Measurements from ENCODE around the gene EIF5.

The EIF5 gene

DNA sequence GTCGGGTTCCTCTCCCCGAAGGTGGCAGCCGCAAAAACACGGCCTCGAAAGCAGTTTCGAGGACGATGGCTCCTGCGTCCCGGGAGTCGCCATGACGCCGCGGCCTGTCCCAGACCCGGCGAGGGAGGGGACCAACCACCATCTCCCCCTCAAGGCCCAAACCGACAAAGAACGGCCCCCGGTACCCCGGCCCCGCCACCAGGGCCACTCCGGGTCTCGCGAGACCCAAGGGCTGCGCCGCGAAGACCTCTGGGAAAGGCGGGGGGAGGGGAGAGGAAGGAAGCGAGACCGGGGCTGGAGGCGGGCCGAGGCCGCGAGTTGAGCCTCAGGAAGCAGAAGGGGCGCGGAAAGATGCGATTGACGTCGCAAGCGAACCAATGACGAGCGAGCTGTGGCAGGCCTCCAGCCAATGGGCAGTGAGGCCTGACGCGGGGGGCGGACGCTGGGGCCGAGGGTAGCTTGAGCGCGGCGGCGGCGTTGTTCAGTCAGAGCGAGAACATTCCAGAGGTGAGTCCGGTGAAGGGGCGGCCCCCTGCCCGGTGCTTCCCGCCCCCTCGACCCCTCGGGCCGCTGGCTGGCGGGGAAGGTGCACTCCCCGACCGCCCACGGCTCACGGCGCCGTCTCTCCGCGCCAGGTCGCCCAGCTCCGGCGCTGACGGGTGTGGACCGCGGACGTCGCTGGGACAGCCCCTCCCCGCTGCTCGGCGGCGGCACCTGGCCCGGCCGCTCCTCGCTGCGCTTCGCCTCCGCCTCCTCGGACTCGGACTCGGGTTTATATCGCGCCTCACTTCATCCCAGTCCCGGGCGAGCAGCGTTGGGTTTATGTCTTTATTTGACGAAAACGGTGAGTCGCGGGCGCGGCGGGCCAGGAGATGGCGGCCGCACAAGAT is at the start of gene EIF5:
Gene EIF5 (plus strand): TSS at position 484 of the 890 bp plus-strand sequence. CDS start 1,624 bp downstream, outside the sequence.
- DNase-seq: peak; percentile 99 to 100 (median 100)

DNA sequence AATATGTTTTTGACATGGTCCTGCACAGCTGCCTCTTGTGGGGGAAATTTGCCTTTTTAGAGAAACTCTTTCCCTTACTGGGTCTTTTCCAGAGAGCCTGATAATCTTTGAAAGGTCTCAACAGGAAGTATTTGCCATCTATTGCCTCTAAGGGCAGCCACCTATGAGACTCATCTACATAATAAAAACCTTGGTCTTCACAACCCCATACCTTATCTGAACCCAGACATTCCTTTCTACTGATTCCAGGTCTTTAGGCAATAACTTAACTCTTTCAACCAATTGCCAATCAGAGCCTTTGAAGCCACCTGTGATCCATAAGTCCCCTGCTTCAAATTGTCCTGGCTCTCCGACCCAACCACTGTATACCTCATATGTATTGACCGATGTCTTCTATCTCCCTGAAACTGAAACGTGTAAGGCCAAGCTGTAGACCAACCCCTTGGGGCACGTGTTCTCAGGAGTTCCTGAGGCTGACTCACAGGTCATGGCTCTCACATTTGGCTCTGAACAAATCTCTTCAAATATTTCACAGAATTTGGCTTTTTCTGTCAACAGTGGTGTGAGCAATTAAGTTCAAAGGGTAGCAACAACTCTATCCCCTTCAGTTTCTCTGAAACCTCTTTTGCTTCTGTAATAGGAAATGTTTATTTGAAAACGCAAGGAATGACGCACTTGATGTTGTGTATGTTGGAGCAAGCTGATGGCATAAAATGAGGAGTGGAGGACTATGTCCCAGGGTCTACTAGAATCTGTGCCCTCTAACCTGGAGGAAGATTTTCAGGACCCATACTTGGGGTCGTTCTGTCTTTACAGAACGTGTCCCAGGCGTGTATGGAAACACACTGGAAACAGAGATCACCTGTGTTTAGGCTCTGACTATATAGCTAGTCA is 49.2 kb upstream of the EIF5 start:
- no peak for DNase-seq

DNA sequence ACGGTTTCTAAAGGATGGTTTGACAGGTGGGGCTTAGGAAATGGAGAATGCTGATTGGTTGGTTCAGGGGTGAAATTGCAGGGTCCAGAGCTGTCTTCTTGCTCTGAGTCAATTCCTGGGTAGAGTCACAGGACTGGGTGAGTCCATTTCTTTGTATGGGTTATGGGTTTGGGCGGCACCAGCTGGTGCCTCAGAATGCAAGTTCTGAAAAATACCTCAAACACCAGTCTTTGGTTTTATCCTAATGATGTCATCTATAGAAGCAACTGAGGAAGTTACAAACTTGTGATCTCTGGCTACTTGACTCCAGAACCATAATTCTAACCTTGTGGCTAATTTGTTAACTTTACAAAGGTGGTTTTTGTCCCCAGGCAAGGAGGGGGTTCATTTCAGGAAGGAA is 47.6 kb upstream of the EIF5 start:
- peak; percentile 40 to 55 (median 49) for DNase-seq

DNA sequence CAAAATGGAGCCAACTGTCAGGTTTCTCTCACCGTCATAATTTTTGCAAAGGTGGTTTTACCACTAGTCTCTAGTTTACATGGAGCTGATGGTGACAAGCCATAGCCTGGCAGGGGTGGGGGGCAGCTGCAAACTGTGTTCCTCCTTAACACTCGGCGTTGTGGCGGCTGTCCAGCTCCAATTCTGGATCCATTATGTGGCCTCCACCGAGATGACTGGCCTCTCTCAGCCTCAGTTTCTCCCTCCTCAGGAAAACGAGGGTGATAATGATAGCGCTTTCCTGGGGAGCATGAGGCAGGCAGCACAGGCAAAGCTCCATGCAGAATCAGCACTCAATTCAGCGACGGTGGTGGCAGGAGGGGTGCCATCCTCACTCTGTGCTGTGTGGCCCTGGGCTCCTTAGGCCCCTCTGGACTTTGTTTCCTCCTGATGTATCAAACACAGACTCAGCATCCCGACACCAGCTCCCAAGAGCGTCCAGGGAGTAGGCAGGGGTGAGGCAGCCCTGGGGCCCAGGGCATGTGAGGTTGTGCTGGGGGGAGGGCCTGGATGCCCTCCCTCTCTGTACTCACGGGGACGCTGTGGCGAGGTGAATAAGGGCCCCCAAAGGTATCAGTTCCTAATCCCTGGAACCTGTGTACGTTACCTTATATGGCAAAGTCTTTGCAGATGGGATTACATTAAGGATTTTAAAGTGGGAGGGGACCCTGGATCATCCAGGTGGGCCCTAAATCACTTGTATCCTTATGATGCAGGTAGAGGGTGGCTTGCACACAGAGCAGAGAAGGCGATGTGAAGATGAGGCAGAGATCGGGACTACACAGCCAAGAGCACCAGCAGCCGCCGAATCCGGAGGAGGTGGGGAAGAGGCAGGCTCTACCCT is 46.8 kb upstream of the EIF5 start:
- DNase-seq: no peak

DNA sequence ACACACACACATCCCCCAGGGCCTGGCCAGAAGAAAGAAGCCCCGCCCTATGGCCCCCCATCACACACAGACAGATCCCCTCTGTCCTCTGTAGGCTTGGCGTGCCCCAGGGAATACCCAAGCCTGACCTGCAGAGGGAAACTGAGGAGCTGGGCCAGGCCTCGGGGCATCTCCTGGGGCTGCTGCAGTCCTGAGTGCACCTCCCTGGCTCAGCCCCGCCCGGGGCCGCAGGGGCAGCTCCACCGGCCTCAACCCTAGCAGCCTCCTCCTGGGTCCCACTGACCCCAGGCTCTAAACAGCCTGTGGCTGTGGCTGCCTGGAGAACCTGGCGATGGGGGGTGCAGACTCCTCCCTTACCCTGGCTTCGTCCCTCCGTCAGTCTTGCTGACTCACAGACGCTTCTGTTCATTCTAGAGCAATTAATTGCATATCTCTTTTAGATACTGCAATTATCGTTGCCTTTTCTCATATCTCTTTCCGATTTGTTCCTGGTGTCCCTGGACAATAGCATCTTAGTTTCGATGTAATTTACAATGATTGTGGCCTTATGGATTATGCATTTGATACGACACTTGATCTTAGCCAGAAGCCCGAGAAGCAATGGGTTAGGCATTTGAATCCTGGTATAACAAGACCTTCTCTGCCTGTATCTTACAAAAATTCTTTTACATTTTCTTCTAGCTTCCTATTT is 45.8 kb upstream of the EIF5 start:
- DNase-seq: no peak

DNA sequence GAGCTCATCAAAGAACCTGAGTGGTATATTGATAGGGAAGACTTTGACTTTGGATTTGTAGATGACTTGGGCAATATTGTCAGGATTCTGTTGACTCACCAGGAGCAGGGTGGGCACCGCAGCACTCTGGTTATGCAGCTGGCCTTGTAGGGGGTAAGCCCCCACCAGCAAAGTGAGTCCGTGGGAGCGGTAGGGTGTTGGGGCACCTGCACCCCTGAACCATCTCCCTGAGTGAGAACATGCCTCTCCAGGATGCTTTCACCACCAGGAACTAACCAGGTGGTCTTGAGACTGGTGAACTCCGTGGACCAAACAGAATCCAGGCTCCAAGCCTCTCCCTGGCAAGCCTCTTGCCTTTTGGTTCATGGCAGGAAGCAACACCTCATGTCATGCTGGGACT is 44.0 kb upstream of the EIF5 start:
- no peak for DNase-seq

DNA sequence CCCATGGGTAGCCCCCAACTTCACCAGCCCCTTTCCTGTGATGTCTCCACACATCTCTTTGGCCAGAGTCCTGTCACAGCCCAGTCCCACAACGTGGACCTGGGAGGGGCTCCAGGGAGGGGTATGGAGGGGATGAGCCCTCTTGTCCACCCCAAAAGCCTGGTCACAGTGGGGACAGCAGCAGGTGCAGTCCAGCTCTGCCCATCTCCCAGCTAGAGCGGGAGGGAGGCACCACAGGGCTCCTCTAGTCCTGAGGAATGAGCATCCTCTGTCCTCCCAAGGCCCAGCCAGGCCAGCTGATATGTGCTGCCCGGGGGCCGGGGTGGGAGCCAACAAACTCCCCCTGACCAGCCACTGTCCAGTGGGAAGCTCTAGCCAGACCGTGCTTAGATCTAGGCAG is 43.5 kb upstream of the EIF5 start:
- no peak for DNase-seq

DNA sequence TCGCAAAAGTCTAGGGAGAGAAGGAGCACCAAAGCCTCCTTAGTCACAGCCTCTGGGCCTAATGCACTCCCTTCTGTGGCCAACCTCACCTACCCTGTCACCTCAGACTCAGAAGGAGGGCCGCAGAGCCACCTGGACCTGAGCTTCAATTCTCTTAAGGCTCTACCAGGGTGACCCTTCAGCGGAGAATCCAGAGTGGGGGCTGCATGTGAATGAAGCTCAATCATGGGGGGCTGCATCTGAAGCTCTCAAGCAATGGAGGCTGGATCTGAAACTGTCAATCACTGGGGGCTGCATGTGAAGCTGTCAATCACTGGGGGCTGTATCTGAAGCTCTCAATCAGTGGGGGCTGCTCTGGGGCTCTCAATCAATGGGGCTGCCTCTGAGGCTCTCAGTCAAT is 43.1 kb upstream of the EIF5 start:
- DNase-seq: no peak

DNA sequence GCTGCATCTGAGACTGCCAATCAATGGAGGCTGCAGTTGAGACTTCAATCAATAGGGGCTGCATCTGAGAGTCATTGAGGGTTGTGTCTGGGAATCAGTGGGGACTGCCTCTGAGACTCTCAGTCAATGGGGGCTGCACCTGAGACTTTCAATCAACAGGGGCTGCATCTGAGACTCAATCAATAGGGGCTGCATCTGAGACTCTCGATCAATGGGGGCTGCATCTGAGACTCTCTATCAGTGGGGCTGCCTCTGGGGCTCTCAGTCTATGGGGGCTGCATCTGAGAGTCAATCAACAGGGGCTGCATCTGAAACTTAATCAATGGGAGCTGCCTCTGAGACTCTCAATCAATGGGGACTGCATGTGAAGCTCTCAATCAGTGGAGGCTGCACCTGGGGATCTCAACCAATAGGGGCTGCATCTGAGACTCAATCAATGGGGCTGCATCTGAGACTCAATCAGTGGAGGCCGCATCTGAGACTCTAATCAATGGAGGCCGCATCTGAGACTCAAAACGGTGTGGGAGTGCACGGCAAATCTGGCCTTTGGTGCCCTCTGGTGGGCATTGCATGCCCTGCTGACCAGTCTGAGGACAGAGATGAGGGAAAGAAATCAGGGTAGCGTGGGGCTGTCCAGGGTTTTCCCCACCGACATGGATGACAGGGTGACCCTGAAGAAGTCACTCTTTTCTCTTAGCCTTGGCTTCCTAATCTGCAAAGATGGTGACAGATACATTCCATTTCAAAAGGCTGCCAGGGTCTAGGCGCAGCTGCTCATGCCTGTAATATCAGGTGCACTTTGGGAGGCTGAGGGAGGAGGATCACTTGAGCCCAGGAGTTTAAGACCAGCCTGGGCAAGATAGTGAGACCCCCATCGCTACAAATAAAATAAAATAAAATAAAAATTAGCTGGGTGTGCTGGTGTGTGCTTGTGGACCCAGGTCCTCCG is 41.3 kb upstream of the EIF5 start:
- DNase-seq: peak; percentile 96 to 97 (median 97)

DNA sequence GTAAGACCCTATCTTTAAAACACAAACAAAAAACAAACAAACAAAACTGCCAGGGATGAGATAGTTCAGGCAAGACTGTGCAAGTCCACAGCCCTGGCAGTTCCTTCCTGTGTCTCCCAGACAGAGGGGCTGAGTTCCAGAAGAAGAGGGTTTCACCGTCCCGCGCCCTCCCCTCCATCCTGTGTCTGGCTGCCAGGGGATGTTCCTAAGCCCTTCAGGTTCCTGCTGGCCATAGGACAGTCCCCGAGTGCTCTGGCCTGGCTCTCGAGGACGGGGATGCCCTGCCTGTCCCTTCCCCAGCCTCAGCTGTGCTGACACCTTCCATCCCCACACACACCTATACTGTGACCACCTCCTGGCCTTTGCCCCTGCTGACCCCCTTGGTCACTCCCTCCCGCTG is 40.6 kb upstream of the EIF5 start:
- DNase-seq: no peak

DNA sequence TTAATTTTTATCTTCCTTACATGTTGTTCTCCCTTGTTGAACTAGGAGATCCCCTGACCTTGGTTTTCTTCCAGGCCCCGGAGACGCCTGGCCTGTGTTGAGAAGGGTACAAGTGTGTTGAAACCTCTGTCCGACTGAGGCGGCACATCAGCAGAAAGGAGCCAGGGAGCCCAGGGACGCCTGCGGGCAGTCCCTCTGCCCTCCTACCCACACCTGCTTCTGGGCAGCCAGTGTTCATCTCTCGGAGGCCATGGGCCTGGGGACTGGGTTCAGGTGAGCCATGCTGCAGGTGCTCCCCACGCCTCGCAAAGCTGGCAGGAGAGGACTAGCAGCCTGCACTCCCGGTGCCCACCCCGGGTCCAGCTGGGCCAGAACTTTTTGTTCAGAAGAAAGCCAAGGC is 39.9 kb upstream of the EIF5 start:
- no peak for DNase-seq

DNA sequence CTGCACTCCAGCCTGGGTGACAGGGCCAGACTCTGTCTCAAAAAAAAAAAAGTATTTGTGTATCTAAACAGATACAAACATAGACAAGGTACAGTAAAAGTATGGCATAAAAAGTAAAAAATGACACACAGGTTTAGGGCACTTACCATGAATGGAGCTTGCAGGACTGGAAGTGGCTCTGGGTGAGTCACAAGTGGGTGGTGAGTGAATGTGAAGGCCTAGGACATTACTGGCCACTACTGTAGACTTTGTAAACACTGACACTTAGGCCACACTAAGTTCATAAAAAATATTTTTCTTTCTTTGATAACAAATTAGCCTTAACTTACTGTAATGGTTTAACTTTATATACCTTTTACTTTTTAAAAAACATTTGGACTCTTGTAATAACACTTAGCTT is 38.0 kb upstream of the EIF5 start:
- DNase-seq: peak; percentile 73 to 80 (median 77)

DNA sequence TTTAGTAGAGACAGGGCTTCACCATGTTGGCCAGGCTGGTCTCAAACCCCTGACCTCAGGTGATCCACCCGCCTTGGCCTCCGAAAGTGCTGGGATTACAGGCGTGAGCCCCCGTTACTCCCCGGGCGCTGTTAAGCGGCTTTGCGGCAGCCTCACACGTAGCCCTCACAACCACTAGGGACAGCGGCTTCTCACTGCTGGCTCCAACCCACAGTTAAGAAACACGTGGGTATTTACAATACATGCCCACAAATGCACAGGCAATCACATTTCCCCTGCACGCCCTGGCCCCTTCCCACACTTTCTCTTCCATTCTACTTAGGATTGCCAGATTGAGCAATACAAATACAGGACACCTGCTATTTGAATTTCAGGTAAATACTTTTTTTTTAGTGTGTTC is 37.0 kb upstream of the EIF5 start:
- no peak for DNase-seq

DNA sequence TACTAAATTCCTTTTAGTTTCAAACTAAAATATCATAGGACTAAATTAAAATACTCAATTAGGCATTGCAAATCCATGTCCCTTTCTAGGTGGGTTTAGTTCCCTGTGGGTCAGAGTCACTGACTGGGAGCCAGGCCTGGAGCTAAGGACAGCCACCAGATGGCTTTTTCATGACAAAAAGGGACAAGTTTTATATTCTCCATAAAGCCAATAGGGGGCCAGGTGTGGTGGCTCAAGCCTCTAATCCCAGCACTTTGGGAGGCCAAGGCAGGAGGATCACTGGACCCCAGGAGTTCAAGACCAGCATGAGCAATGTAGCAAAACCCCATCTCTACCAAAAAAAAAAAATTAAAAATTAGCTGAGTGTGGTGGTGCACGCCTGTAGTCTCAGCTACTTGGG is 35.4 kb upstream of the EIF5 start:
- DNase-seq: no peak

DNA sequence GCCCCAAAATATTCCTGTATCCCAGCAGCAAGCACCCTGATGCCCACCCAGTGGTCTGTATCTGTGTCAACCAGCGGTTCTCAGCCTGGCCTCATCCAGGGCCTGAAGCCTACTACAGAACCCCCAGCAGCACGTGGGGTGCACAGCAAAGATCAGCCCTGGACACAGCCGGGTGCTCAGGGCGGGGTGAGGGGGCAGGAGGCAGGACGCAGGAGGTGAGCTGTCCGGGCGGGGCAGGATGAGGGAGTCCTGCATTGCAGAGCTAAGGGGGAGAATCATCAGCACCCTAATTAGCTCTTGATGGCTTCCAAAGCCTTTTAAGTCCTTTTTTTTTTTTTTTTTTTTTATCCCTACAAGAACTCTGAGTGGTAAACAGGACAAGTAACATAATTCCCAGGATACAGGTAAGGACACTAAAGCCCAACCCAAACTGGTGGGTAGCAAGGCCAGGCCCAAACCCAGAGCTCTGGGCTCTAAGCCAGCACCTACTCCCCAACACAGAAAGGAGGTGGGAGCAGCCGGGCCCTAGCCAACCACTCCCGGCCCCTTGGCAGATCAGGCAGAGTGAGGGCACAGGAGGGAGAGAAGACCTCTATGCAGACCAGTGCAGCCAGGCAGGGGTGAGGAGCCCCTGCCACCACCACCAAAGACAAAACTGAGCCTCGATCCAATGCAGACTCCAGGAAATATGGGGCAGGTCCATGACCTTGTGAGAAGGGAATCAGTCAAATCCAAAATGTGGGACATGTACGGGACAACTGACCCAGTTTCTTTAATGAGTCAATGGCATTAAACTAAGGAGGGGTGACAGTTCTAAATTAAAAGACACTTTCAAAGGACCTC is 32.3 kb upstream of the EIF5 start:
- no peak for DNase-seq

DNA sequence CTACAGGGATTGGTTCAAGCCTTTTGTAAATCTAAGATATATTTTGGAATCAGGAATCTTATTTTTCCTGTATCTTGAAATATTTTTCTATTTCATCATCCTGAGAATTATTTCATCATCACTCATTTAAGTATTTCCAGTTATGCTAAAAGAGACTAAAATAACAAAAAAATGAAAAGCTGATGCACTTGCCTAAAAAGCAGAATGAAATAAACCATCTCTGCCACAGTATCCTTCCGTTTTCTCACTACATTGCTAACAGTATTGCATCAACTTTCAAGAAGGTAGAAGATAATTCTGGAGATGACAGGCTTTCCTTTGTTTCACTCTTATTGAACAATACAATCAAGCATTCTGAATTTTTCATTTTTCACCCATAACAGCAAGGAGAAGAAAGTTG is 31.1 kb upstream of the EIF5 start:
- peak in 2 of 3 donors; percentile 31 to 35 for DNase-seq

DNA sequence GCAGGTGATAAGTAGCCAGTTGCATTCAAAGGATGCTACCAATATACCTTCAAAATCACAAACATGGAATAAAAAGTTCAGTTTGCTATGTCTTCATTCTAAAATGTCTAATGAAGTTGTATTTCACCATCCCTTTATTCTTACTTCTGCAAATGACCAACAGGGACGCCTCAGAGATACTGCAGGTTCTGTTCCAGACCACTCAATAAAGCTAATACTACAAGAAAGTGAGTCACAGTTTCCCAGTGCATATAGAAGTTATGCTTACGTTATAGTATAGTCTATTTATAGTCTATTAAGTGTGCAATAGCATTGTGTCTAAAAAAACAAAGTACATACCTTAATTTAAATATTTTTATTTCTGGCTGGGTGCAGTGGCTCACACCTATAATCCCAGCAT is 29.3 kb upstream of the EIF5 start:
- DNase-seq: peak in 2 of 3 donors; percentile 38 to 42

DNA sequence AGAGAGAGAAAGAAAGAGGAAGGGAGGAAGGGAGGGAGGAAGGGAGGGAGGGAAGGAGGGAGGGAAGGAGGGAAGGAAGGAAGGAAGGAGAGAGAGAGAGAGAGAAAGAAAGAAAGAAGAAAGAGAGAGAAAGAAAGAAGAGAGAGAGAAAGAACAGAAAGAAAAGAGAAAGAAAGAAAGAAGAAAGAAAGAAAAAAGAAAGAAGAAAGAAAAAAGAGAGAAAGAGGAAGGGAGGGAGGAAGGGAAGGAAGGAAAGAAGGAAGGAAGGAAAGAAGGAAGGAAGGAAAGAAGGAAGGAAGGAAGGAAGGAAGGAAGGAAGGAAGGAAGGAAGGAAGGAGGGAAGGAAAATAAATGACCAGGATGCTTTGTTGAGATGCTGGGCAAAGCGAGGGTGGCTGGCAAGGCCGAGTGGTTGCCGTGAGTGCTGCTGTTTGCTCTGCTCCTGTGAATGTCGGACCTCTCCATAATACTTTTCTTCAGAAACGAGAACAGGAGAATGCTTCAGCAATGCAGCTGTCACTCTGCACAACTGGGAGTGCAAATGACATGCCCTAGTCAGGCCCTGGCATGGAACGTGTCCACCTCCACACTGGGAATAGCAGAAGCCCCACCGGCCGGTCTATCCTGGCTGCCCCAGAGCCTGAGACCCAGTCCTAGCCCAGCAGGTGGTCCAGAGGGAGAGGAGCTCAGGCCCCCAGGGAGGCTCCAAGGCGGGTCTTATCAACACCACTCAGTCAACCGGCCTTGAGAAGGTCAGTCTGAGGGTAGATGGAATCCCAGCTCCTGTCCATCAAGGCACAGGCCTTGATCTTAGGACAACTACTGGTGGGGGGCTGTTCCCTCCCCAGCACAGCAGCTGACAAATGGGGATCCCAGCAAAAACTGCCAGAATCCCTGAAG is 25.1 kb upstream of the EIF5 start:
- no peak for DNase-seq

DNA sequence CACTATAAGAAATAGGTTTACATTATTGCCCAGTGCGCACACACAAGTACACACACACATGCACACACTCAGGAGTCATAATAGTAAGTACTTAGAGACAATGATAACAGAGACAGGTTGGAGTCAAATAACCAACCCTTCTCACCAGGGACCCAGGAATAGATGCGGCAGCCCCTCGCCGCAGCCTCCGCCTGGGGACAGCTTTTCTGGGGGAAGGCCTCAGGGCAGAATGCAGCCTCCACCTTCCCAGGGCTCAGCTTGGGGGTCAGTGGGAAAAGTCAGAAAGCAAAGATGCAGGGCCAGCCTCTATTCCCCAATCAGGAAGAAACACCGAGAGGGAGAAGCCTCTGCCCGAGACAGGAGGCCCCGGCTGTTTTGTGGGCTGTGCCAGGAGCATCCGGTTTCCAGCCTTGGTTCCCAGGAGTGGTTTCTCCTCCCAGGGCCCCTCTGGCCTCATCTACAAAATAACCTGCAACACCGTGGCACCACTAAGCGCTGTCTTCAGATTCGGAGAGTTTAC is 23.4 kb upstream of the EIF5 start:
- no peak for DNase-seq
